ENCODE data around the gene FAM168A.
"Not testable (repeated sequence)": the region's sequence is repeated elsewhere in the genome, so short reads cannot be mapped to it uniquely, and the experiment has no call there.

FAM168A gene

GRCh38 chr11:73439002-73439843 is 158.7 kb downstream of the FAM168A start:
- Mint-ChIP-seq H3K4me3 (no peak overlapping the region), H3K4me1 (peaks cover 1% of the 10 kb centered on the region), H3K27ac (no peak overlapping the region), H3K9me3 (no peaks in the 10 kb centered on the region), H3K27me3 (no peaks in the 10 kb centered on the region), H3K36me3 (ENCODE audit: low read depth) (no peaks in the 10 kb centered on the region)
- ATAC-seq (no peak), DNase-seq (no peak)

- H3K27me3 Mint-ChIP-seq; DNase-seq; H3K4me1 Mint-ChIP-seq; H3K9me3 Mint-ChIP-seq; ATAC-seq; H3K4me3 Mint-ChIP-seq; H3K36me3 Mint-ChIP-seq (ENCODE audit: low read depth); H3K27ac Mint-ChIP-seq: not testable (repeated sequence)
Observed at GRCh38 chr11:73436859-73437258, 161.1 kb downstream of the FAM168A start.

GRCh38 chr11:73431396-73431795 is 166.5 kb downstream of the FAM168A start:
- Mint-ChIP-seq H3K4me3 (no peak overlapping the region), H3K27ac (no peak overlapping the region), H3K4me1 (peaks cover 3% of the 10 kb centered on the region), H3K9me3 (no peaks in the 10 kb centered on the region), H3K36me3 (ENCODE audit: low read depth) (no peaks in the 10 kb centered on the region), H3K27me3 (no peaks in the 10 kb centered on the region)
- no peak for ATAC-seq
- no peak for DNase-seq

GRCh38 chr11:73430326-73430725 is 167.6 kb downstream of the FAM168A start:
- Mint-ChIP-seq H3K27me3 (no peaks in the 10 kb centered on the region), H3K9me3 (no peaks in the 10 kb centered on the region), H3K4me3 (no peak overlapping the region), H3K27ac (no peak overlapping the region), H3K36me3 (ENCODE audit: low read depth) (no peaks in the 10 kb centered on the region), H3K4me1 (peaks cover 3% of the 10 kb centered on the region)
- DNase-seq (no peak), ATAC-seq (no peak)

- no peaks in the 10 kb centered on the region for H3K9me3 Mint-ChIP-seq
- ATAC-seq = no peak
Observed at GRCh38 chr11:73429121-73429750, 168.7 kb downstream of the FAM168A start.

GRCh38 chr11:73428699-73429098 is 169.2 kb downstream of the FAM168A start:
- Mint-ChIP-seq H3K9me3 (no peaks in the 10 kb centered on the region), H3K36me3 (ENCODE audit: low read depth) (no peaks in the 10 kb centered on the region), H3K27ac (no peak overlapping the region), H3K27me3 (no peaks in the 10 kb centered on the region), H3K4me3 (no peak overlapping the region), H3K4me1 (peaks cover 3% of the 10 kb centered on the region)
- ATAC-seq = no peak
- DNase-seq = no peak

More at GRCh38 chr11:73429121-73429750, 168.7 kb downstream of the FAM168A start:
- DNase-seq = no peak
- peaks cover 3% of the 10 kb centered on the region for H3K4me1 Mint-ChIP-seq
- no peak overlapping the region for H3K4me3 Mint-ChIP-seq
- H3K36me3 Mint-ChIP-seq (ENCODE audit: low read depth) = no peaks in the 10 kb centered on the region
- no peaks in the 10 kb centered on the region for H3K27me3 Mint-ChIP-seq
- no peak overlapping the region for H3K27ac Mint-ChIP-seq

- Mint-ChIP-seq H3K36me3 (ENCODE audit: low read depth) (no peaks in the 10 kb centered on the region), H3K4me1 (peaks cover 3% of the 10 kb centered on the region), H3K27me3 (no peaks in the 10 kb centered on the region), H3K4me3 (no peak overlapping the region), H3K27ac (peak overlapping the region; percentile 15), H3K9me3 (no peaks in the 10 kb centered on the region)
- DNase-seq (no peak), ATAC-seq (no peak)
Observed at GRCh38 chr11:73428227-73428626, 169.7 kb downstream of the FAM168A start.

- DNase-seq = no peak
- no peak for ATAC-seq
- H3K4me3 Mint-ChIP-seq = no peak overlapping the region
- no peaks in the 10 kb centered on the region for H3K36me3 Mint-ChIP-seq (ENCODE audit: low read depth)
- H3K27ac Mint-ChIP-seq = no peak overlapping the region
- no peaks in the 10 kb centered on the region for H3K9me3 Mint-ChIP-seq
- H3K4me1 Mint-ChIP-seq = peaks cover 3% of the 10 kb centered on the region
- H3K27me3 Mint-ChIP-seq = no peaks in the 10 kb centered on the region
Observed at GRCh38 chr11:73426219-73426850, 171.6 kb downstream of the FAM168A start.

- Mint-ChIP-seq H3K4me3 (no peak overlapping the region), H3K27me3 (no peaks in the 10 kb centered on the region), H3K27ac (no peak overlapping the region), H3K4me1 (peaks cover 3% of the 10 kb centered on the region), H3K9me3 (no peaks in the 10 kb centered on the region), H3K36me3 (ENCODE audit: low read depth) (no peaks in the 10 kb centered on the region)
- ATAC-seq (no peak), DNase-seq (no peak)
Observed at GRCh38 chr11:73425108-73425507, 172.8 kb downstream of the FAM168A start.

- no peak for ATAC-seq
- peaks cover 3% of the 10 kb centered on the region for H3K4me1 Mint-ChIP-seq
- H3K36me3 Mint-ChIP-seq (ENCODE audit: low read depth) = peaks cover 1% of the 10 kb centered on the region
- H3K9me3 Mint-ChIP-seq = no peaks in the 10 kb centered on the region
- no peaks in the 10 kb centered on the region for H3K27me3 Mint-ChIP-seq
- no peak overlapping the region for H3K4me3 Mint-ChIP-seq
- H3K27ac Mint-ChIP-seq = no peak overlapping the region
- DNase-seq = no peak
Observed at GRCh38 chr11:73423506-73423905, 174.4 kb downstream of the FAM168A start.

GRCh38 chr11:73422886-73423285 is 175.0 kb downstream of the FAM168A start:
- Mint-ChIP-seq H3K4me1 (no peaks in the 10 kb centered on the region), H3K27ac (no peak overlapping the region), H3K36me3 (ENCODE audit: low read depth) (peaks cover 6% of the 10 kb centered on the region), H3K4me3 (no peak overlapping the region), H3K27me3 (no peaks in the 10 kb centered on the region), H3K9me3 (no peaks in the 10 kb centered on the region)
- ATAC-seq (no peak), DNase-seq (no peak)

- Mint-ChIP-seq H3K27me3 (no peaks in the 10 kb centered on the region), H3K4me3 (no peak overlapping the region), H3K9me3 (no peaks in the 10 kb centered on the region), H3K27ac (no peak overlapping the region), H3K4me1 (no peaks in the 10 kb centered on the region), H3K36me3 (ENCODE audit: low read depth) (peaks cover 8% of the 10 kb centered on the region)
- no peak for DNase-seq
- no peak for ATAC-seq
Observed at GRCh38 chr11:73420136-73420535, 177.8 kb downstream of the FAM168A start.

GRCh38 chr11:73416786-73417185 is 181.1 kb downstream of the FAM168A start:
- Mint-ChIP-seq H3K27me3 (no peaks in the 10 kb centered on the region), H3K9me3 (no peaks in the 10 kb centered on the region), H3K36me3 (ENCODE audit: low read depth) (peaks cover 8% of the 10 kb centered on the region), H3K4me1 (peaks cover 2% of the 10 kb centered on the region), H3K27ac (no peak overlapping the region), H3K4me3 (no peak overlapping the region)
- DNase-seq = no peak
- ATAC-seq = no peak

GRCh38 chr11:73415854-73416615 is 181.9 kb downstream of the FAM168A start:
- DNase-seq = no peak
- Mint-ChIP-seq H3K4me1 (peaks cover 2% of the 10 kb centered on the region), H3K27me3 (no peaks in the 10 kb centered on the region), H3K9me3 (no peaks in the 10 kb centered on the region), H3K27ac (no peak overlapping the region), H3K36me3 (ENCODE audit: low read depth) (peaks cover 8% of the 10 kb centered on the region), H3K4me3 (no peak overlapping the region)
- no peak for ATAC-seq
